Stimulated activated CD4-positive, alpha-beta T cell treated with anti-CD3 and anti-CD28 coated beads, TNF-alpha, amount 100 ng/mL, for 1 hour (primary cell): Measurements from ENCODE around the gene GPATCH1.
"Not testable (repeated sequence)": the region's sequence is repeated elsewhere in the genome, so short reads cannot be mapped to it uniquely, and the experiment has no call there.

Source experiments
- DNase-seq, 3 donors: peaks; one replicate each; pipeline ENCODE4 v3.0.0-alpha.2; 2020; ENCODE audit warnings: low read depth in 3 of 3, low spot score in 1 of 3

GPATCH1 gene

GRCh38 chr19:33080761-33081681, at the start of gene GPATCH1:
Gene GPATCH1, plus strand, starts transcription at chr19:33081181. Its CDS starts 13 bp downstream, at chr19:33081194.
- DNase-seq = peak; percentile 27 to 76 (median 57)

- no peak for DNase-seq
Measured at GRCh38 chr19:33032218-33032781, 48.7 kb upstream of the GPATCH1 start.

- no peak for DNase-seq
Measured at GRCh38 chr19:33035461-33035860, 45.5 kb upstream of the GPATCH1 start.

GRCh38 chr19:33036370-33037167, 44.4 kb upstream of the GPATCH1 start:
- DNase-seq = not testable (repeated sequence)

- DNase-seq = not testable (repeated sequence)
Measured at GRCh38 chr19:33037168-33038025, 43.6 kb upstream of the GPATCH1 start.

- DNase-seq = no peak
Measured at GRCh38 chr19:33039108-33039599, 41.8 kb upstream of the GPATCH1 start.

GRCh38 chr19:33039815-33040214, 41.2 kb upstream of the GPATCH1 start:
- DNase-seq = no peak

GRCh38 chr19:33040994-33041827, 39.8 kb upstream of the GPATCH1 start:
- DNase-seq = no peak

GRCh38 chr19:33041828-33042160, 39.2 kb upstream of the GPATCH1 start:
- not testable (repeated sequence) for DNase-seq

- DNase-seq = no peak
Measured at GRCh38 chr19:33047422-33047821, 33.6 kb upstream of the GPATCH1 start.

GRCh38 chr19:33048806-33049676, 31.9 kb upstream of the GPATCH1 start:
- no peak for DNase-seq

GRCh38 chr19:33050110-33050509, 30.9 kb upstream of the GPATCH1 start:
- DNase-seq = no peak

- DNase-seq = no peak
Measured at GRCh38 chr19:33052352-33052972, 28.5 kb upstream of the GPATCH1 start.

GRCh38 chr19:33054623-33055022, 26.4 kb upstream of the GPATCH1 start:
- no peak for DNase-seq

GRCh38 chr19:33055718-33056117, 25.3 kb upstream of the GPATCH1 start:
- DNase-seq = no peak

- DNase-seq = no peak
Measured at GRCh38 chr19:33060586-33060985, 20.4 kb upstream of the GPATCH1 start.

GRCh38 chr19:33062902-33063301, 18.1 kb upstream of the GPATCH1 start:
- DNase-seq = no peak

GRCh38 chr19:33063356-33063752, 17.6 kb upstream of the GPATCH1 start:
- DNase-seq = no peak
